ENCODE results near the gene RCE1.
A peak's percentile ranks its signal among the peaks of the same experiment; 100 is the strongest.

The RCE1 gene

GRCh38 chr11:66845143-66845875 is 2.1 kb downstream of the RCE1 start:
- no peak for DNase-seq

DNA sequence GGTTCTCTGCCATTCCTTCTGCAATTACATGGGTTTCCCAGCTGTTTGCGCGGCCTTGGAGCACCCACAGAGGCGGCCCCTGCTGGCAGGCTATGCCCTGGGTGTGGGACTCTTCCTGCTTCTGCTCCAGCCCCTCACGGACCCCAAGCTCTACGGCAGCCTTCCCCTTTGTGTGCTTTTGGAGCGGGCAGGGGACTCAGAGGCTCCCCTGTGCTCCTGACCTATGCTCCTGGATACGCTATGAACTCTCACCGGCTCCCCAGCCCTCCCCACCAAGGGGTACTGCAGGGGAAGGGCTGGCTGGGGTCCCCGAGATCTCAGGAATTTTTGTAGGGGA is 2.6 kb downstream of the RCE1 start:
- DNase-seq, result peak in 1 of 2 donors; percentile 12

DNA sequence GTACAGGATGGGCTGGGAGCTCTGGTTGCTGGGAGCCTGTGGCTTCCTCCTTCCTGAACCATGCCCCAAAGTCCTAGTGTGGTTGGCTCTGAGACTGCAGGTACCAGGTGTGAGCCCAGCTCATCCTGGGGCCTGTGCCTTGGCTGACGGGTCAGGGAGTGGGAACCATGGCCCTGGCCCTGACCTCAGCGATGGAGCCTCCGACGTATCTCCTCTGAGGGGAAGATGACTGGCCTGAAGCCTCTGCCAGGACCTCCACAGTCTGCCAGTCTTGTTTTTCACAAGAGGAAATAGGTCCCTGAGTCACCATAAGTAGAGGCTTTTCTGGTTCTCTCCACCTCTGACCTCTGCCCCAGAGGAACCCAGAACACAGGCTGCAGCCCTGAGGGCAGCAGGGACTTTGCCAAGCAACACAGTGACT is 3.4 kb downstream of the RCE1 start:
- no peak for DNase-seq

GRCh38 chr11:66847461-66848232 is 4.4 kb downstream of the RCE1 start:
- no peak for DNase-seq

- DNase-seq, result no peak
These were observed 5.6 kb downstream of the RCE1 start for GRCh38 chr11:66848671-66849500.

- DNase-seq, result no peak
These were observed 6.4 kb downstream of the RCE1 start for GRCh38 chr11:66849501-66850234.

- DNase-seq, result no peak
These were observed 7.0 kb downstream of the RCE1 start for GRCh38 chr11:66850235-66850587.

DNA sequence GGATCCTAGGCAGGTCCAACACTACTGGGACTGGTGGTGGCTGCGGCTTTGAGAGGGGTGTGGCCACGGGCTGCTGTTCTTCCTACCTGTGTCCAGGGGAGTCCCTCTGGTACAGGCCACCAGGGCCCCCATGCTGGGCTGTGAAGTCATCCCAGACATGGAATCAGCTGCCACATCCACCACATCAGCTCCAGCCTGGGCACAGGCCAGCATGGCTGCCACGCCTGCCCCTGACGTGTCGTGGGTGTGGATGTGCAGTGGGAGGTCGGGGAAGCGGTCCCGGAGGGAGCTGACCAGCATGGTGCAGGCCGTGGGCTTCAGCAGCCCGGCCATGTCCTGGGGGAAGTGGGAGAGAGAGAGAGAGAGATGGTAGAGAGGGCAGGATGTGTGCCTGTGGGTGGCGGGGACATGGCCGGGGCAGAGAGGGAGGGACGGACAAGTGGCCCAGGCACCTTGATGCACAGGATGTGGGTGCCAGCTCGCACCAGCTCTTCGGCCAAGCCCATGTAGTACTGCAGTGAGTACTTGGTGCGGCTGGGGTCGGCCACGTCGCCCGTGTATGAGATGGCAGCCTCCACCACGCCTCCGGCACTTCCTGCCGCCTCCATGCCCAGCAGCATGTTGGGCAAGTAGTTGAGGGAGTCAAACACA is 7.5 kb downstream of the RCE1 start:
- DNase-seq, result no peak

GRCh38 chr11:66851239-66851596 is 8.0 kb downstream of the RCE1 start:
- DNase-seq, result no peak

- peak in 1 of 2 donors; percentile 43 for DNase-seq
These were observed 8.6 kb downstream of the RCE1 start for GRCh38 chr11:66851698-66852465.

DNA sequence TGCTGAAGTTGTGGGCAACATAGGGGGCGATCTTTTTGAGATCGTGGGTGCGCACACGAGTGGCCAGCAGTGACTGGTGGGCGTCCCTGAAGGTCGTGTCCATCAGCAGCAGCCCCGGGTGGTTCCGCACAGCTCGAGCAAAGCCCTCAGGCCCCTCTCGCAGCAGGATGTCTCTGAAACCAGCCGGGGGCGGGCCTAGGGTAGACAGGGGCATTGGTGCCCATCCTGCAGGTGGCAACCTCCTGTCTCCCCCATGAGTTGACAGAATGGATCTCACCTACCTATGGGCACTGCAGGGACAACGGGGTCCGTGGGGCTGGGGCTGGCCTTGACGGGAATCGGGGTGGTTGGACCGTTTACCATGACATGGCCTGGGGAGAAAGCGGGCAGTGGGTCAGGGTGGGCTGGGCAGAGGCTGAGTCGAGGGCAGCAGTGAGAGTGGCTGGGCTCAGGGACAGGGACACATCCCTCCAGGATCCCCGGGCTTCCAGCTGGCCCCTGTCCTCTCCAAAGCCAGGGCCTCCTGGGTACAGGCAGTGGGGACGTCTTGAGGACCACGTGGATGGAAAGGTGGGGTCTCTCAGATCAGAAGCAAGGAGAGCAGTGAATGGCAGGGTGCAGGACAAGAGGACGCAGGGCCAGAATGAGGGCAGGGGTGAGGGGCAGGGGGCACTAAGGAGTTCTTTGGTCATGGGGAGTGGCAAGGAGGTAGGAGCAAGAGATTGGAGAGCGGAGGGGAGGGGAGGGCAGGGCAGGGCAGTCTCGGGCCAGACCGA is 9.4 kb downstream of the RCE1 start:
- DNase-seq, result no peak

DNA sequence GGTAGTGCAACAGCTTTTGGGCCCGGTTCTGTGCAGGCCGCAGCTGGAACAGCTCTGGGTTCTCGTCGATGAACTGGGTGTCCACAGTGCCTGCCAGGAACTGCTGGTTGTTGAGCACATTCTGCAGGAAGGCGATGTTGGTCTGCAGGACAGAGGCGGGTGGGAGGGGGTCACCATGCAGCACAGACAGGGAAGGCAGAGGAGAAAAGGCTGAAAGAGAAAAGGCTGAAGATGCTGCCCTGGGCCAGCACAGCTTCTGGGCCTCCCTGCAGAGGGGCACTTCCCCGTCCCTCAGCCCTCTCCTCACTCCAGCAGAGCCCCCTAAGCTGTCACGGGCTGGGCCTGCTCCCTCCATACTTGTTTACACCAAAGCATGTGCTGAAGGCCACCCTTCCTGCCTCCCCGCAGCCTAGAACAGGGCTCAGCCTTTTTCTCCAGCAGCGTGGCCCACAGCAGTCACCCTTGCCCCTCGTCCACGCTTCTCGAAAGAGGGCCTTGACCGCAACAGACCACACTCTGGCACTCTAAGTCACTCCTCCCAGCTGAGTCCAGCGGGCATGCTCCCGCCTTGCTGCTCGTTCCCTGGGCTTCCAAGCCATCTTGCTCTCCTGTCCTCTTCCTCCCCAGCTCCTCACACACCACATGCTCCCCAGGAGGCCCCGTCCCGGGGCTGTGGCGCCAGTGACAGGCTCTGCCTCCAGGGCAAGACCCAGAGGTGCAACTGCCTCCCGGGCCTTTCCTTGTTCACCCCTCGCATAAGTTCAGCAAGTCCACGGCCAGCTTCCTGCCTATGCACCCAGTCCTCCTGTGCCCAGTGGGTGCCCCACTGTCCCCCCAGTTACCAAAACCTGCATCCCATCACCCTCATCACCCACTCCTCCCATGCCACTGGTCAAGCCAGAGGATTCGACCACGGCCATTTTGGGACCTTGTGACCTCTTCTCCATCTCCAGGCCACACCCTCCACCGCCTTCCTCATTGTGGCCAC is 10.3 kb downstream of the RCE1 start:
- no peak for DNase-seq

- no peak for DNase-seq
These were observed 11.0 kb downstream of the RCE1 start for GRCh38 chr11:66854231-66854661.

- DNase-seq, result no peak
These were observed 11.5 kb downstream of the RCE1 start for GRCh38 chr11:66854729-66855211.

GRCh38 chr11:66855574-66856495 is 12.6 kb downstream of the RCE1 start:
- peak; percentile 82 to 92 for DNase-seq

- peak in 1 of 2 donors; percentile 52 for DNase-seq
These were observed 13.4 kb downstream of the RCE1 start, which contains the start of gene LRFN4 for GRCh38 chr11:66856496-66857233. LRFN4 (plus strand) TSS chr11:66857064; CDS start chr11:66857745, 681 bp downstream.

GRCh38 chr11:66857234-66857926 is 14.1 kb downstream of the RCE1 start:
- DNase-seq, result no peak
